GM21390 (cell line): ENCODE data around the gene HOXD13.

ENCODE experiments used
- ATAC-seq: cut with Tn5 transposase; IDR thresholded peaks from one replicate; pipeline ENCODE4 v1.9.1; 2021; ENCODE audit not compliant: unreplicated experiment

HOXD13 gene

DNA sequence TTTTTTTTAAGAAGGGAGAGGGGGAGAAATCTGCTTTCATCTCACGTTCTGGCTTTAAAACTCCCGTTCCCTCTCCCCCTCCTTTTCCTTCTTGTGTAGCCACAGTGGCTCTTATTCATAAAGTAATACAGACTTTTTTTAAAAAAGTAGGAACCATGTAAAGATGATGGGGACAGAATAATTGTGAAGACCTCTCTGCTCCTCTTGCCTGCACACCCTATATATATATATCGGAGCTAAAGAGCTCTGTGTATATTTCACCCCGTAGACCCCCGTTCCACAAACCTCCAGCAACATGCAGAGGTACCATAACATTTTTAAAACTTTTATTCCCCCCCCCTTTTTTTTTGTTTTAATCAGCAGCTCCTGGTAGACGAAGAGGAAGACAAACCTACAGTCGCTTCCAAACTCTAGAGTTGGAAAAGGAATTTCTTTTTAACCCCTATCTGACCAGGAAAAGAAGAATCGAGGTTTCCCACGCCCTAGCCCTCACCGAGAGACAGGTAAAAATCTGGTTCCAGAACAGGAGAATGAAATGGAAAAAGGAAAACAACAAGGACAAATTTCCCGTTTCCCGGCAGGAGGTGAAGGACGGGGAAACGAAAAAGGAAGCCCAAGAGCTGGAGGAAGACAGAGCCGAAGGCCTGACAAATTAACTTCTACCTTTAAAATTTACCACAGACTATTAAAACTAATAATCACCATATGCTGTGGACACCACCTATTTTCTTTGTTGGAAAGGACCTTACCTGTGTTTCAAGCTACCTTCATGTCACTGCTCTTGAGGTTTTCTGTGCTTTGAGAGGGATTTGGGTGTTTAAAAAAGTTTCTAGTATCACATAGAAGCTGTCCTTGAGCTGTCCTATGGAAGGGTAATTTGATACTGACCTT lies 38.7 kb downstream of the HOXD13 start:
- ATAC-seq = no peak

DNA sequence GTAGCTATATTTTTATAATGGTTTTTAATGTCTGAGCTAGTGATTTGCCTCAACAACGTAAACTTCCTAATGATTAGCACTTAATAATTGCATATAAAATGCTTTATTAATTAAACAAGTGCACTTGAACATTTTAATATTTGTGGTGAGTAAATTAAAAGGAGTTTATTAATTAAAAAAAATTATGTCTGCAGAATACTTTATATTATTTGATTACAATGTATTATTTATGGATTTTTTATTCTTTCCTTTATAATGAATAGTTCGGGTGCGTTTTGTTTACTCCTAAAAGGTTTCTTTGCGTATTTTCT lies 39.3 kb downstream of the HOXD13 start:
- ATAC-seq = no peak

DNA sequence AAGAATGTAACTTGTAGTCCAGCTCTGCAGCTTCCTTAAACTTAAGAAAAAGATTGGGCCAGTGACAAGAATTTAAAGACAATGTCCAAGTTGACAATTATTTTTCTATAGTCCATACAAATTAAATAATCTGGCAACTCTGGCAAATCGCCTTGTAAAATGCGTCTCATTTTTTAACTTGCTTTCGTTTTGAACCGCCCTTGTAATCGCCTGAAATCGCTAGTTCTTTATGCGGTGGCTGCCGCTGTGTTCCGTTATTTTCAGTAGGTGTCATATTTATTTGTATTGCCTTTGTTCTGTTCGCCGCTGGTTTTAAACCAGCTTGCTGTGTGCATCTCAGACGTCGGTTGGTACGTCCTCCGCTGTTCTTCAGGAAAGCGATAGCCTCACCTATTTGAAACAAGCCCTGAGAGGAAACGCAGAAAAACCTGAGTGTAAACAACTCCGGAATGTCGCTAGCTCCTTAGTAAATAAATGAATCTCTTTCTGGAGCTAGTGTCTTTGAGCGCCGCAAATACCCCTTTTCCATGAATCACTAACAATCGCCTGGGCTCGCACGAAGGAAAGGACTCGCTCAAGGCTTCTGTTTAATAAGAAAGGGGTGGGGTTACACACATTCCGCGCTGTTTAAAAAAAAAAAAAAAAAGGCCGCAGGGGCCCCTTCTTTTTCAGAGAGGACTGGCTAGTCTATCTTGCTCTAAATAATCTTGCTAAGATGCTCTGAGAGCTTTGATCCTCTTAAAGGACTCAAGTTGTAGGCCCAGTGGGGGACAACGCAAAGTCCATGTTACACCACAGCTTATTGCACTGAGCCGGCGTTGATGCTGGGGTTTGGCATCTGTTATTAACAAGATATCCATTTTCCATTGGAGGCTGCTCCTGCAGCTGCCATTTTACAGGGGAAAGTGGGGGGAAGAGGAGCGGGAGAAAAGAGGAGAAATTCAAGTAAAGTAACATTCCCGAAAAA lies 40.0 kb downstream of the HOXD13 start:
- ATAC-seq = no peak

DNA sequence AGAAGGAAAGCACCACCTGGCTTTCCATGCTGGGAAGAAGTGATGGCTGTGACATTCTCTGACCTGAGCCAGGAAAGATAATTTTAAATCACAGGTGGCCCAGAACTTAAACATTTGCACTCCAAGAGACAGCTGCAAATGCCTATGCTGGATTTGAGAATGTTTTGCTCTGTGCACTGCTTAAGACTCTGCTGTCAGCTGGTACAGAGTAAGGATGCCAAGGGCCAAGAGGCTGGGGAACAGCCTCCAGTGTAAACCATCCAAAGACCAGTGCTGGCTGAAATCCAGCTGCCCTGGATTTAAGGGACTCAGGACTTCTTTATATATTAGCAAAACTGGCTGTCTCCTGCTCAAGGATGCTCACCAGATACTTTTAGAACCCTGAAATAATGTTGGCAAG lies 40.9 kb downstream of the HOXD13 start:
- ATAC-seq = no peak

DNA sequence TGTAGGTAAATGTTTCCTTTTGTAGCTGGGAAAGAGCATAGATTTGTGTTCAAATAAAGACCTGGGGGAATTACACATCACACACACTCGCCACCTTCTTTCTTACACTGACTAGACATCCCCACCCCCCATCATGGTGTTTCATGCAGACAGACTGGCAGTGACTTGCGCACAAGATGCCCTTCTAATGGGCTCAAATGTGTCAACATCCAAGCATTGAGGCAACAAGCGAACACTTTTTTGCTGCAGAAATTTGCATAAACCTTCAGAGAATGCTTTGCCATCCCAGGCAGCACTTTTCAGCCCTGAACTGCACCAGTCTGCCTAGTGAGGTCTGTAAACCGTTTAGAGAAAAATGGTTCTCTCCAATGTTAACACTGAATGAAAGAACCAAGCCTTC lies 41.5 kb downstream of the HOXD13 start:
- no peak for ATAC-seq

DNA sequence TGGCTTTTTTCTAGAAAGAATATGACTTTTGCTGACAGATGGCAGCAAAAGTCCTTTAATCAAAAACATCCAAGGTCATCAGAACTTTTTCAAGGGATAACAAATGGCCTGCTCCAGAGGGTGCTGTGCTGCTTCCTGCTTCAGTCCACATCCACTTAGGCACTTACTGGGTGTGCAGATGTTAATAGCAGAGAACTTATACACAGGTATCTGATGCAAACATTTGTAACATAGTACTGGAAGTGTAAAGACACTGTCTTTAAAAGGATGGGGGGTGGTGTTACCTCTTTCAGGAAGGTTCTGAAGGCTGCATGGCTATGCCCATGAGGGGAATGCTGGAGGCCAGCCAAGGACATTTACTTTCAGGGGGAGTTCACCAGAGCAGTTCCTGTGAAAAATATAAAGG lies 42.5 kb downstream of the HOXD13 start:
- no peak for ATAC-seq

DNA sequence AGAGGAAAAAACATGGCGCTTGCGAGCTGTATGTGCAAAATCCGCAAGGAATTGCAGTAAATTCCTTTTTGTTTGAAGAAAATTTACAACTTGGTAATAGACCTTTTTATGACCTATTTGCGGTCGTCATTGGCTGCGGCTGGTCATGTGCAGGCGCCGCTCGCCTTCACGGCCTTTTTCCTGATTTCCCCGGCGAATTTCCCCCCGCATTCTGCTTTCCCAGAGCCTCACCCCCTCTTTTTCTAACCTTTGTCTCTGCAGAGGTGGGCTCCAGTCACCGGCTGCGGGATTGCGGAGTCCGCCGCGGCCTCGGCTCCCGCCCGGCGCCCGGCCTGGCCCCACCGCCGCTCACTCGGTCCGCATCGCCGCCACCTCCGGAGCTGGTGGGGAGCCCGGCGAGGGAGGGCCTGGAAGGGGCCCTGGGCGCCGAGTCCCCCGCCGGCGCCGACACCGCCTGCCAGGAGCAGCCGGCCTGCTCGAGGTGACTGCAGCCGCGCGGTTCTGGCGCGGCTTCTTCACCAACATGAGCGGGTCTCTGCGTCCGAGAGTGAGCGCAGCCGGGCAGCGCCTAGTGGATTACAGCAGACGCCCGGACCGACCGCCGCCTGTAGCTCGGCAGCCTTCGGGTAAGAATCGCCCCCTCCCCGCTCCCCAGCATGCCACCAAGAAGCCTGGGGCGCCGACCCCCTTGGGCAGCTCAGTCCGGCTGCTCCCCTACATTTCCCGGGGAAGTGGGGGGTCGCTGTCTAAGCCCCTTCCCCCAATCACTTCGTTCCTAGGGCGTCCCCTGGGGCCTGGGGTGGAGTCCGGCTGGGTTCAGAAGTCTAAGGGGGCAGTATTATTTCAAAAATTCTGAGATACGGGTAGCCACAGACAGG lies 44.1 kb downstream of the HOXD13 start:
- ATAC-seq = no peak

DNA sequence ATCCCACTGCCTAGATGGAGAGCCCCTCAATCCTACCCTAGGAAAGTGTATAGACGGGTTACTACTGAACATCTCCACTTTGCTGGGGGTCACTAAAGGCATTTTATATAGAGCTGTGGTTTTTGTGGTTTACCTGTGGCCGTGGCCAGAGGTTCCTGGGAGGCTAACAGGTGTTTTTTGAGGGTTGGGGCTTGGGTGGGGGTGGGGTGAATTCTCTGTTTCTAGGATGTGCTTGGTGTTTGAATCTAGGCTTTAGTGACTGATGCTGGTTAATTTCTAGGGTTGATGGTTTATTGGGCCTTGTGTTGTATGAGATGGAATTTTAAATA lies 44.7 kb downstream of the HOXD13 start:
- no peak for ATAC-seq

DNA sequence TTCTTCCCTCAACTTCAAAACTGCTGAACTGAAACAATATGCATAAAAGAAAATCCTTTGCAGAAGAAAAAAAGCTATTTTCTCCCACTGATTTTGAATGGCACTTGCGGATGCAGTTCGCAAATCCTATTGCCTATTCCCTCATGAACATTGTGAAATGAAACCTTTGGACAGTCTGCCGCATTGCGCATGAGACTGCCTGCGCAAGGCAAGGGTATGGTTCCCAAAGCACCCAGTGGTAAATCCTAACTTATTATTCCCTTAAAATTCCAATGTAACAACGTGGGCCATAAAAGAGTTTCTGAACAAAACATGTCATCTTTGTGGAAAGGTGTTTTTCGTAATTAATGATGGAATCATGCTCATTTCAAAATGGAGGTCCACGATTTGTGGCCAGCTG lies 45.4 kb downstream of the HOXD13 start:
- ATAC-seq = no peak

DNA sequence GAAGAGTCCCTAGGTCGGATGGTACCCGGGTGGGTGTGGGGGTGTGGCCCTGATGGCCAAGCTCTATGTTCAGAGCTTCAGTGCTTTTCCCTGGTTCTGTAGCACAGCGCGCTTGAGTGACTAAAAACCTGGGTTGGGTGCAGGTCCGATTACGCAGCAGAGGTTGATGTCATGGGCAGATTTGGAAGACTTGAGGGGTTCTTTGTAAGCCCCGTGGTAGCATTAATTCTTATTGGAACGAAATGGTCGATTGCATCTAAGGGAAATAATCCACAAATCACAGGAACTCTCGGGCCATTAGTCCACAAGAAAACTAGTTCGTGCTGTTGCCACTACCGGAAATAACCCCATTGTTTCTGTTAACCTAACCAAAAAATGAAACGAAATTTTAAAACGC lies 46.0 kb downstream of the HOXD13 start:
- ATAC-seq = no peak

DNA sequence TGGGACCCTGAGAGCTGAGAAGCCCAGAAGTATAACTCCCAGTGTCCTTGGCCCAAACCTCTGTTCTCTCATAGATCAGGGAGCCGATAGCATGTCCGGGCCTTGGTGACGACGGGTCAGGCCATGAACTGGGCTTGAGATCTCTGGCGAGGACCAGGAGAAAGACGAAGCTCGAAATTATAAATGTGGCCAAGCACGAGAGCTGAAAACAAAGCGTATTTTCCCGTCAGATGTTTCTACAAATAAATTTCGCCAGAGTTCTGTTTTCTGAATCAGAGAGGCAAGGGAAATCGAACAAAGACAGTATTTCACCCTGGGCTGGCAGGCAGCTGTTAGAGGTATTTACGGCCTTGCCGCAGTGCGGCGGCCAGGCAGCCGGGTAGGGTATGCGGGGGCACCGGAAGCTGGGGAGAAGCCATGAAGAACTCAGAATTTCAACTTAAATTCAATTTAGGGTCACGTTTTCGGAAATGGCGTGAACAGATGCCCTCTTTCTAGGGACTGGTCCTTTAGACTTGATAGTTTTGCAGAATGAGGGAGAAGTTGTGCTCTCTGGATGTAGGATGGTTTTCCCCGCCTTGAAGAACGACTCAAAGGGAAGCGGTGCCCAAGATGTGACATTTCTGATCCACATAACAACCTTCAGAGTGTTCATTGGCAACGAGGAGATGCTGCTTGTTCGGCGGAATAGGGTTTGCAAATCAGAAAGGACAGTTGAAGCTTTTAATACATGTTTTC lies 46.6 kb downstream of the HOXD13 start:
- ATAC-seq = no peak

DNA sequence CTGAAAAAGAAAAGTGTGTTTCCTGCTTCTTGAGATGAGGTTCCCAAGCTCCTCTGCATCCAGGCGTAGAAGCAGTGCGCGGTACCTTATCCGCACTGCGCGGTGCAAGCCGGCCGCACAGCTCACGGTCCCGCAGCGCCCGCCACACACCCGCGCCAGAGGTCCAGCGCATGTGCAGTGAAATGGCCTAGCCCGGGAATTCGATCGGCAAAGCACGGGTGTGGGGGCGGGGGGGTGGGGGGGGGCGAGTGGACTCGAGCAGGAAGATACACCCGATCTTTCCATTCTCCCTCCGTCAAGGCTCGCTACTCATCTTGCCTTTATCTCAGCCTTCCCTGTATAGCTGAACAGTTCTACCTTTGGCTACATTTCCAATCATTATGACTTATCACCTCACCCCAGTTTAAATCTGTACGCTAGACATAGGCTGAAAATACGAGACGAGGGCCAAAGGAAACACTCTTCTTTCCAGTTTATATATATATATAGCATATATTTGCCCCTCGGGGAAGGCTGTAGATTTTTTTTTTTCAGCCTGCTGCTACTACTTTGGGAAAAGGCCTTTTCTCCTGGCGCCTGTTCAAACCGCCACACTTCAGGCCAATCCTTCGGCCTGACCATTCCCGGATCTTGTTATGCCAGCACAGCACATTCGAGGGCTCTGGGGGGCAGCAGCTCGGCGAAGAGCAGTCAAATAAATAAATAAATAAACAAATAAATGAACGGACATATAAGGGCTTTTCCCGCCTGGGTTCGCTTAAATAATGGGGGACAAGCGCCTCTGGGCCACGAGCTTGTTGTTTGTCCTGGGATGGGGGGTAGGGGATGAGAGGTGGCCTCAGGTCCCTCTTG lies 47.4 kb downstream of the HOXD13 start:
- no peak for ATAC-seq

DNA sequence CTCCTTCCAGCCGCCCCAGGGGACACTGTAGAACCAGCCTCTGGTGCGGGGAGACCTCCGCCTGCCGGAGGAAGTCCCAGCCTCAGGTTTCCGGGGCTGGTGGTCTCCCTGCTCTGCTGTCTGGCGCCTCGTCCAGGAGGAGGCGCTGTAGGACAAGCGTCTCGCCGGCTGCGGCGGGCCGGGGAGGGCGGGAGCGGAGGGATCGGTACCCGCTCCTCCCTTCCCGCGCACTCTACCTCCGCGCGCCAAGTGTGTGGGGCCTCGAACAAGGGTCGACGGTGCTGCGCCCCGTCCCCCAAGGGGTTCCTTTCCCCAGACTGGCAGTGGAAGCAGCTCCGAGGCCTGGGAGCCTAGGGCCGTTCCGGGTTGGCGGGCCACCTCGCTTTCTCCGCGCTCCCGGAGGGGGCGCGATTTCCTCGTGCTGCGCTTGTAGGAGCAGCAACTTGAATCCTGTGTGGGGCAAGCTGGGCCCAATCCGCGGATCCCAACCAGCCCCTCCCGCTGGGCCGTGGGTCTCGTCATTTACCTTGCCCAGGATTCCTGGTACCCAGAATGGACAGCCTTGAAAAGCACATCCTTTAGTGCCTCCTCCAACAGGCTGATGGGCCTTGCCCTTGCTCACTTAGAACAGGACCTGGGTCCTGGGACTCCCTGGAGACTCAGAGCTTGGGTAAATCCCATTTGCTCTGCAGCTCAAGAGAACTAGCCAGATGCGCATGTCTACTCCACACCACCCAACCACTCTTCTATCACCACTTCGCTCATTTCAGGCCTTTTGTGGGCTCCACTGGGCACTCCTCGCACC lies 48.2 kb downstream of the HOXD13 start:
- ATAC-seq = peak; percentile 95

DNA sequence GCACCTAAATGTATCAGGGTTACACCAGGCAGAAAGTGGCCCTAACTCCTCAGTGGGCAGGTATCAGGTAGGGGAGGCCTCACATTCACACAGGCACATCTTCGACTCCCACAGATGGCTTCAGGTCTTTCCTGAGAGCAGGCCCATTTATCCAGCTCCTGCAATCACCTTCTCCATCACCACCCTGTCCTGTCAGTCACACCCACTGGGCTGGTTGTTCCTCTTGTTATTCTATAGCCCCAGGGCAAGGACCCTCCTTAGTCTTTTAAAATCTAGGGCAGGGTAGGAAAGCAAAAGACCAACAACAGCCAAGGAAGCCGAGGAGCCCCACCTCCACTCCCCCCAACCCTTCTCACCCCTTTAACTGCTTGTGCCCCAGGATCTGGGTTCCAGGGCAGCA lies 49.8 kb downstream of the HOXD13 start:
- no peak for ATAC-seq
